ENCODE results near the gene PTPRG.

- TF ChIP-seq CTCF (IDR thresholded peaks at IDR 0.05) = no peak
- no peak for TF ChIP-seq POLR2A (IDR thresholded peaks at IDR 0.05)
Observed at GRCh38 chr3:61961900-61962299, 400.5 kb downstream of the PTPRG start.
